GM12891 (cell line): ENCODE data around the gene NCKAP1.

ENCODE experiments used
- PAX5 ChIP-seq: IDR thresholded peaks from 2 replicates; pipeline ENCODE4 v1.6.1; 2011; ENCODE audit warnings: low read length, moderate library complexity, mild to moderate bottlenecking; ENCODE audit not compliant: insufficient read depth, severe bottlenecking
- POLR2A ChIP-seq: IDR thresholded peaks from 2 replicates; pipeline ENCODE4 v1.6.1; 2011; ENCODE audit warnings: low read depth, low read length, control low read depth
- POLR2AphosphoS5 ChIP-seq: IDR thresholded peaks from 2 replicates; pipeline ENCODE4 v1.6.1; 2011; ENCODE audit warnings: low read depth, low read length, control low read depth
- POU2F2 ChIP-seq: IDR thresholded peaks from 2 replicates; pipeline ENCODE4 v1.6.1; 2011; ENCODE audit warnings: low read depth, mild to moderate bottlenecking, control low read depth, low read length, moderate library complexity
- SPI1 ChIP-seq: IDR thresholded peaks from 2 replicates; pipeline ENCODE4 v1.6.1; 2011; ENCODE audit warnings: low read depth, low read length, control low read depth
- TAF1 ChIP-seq: IDR thresholded peaks from 2 replicates; pipeline ENCODE4 v1.6.1; 2011; ENCODE audit warnings: low read depth, low read length, control low read depth

- TF ChIP-seq POLR2A (no peak), POLR2AphosphoS5 (no peak), POU2F2 (no peak), SPI1 (no peak), TAF1 (no peak), PAX5 (no peak)
These were observed 89.2 kb downstream of the NCKAP1 start for GRCh38 chr2:182949052-182949451.
